Endothelial cell (in vitro differentiated cells): ENCODE measurements around the gene CPA5. TPM values are rescaled to one million over a fixed set of nuclear protein-coding genes. Genes with fewer than 3 reads are reported as not detected.

Experiments
- DNase-seq: peaks from one replicate; pipeline ENCODE4 v3.0.0; 2021; ENCODE audit warnings: low spot score
- H3K27ac Mint-ChIP-seq: one replicate; pipeline ENCODE4 v1.8.0; 2021; ENCODE audit warnings: mixed read lengths, inconsistent platforms; ENCODE audit not compliant: unreplicated experiment
- H3K27me3 Mint-ChIP-seq: one replicate; pipeline ENCODE4 v1.8.0; 2021; ENCODE audit warnings: mild to moderate bottlenecking, moderate library complexity, mixed read lengths, inconsistent platforms; ENCODE audit not compliant: unreplicated experiment
- H3K36me3 Mint-ChIP-seq: one replicate; pipeline ENCODE4 v1.8.0; 2021; ENCODE audit warnings: mild to moderate bottlenecking, low read depth, mixed read lengths, inconsistent platforms; ENCODE audit not compliant: unreplicated experiment
- H3K4me1 Mint-ChIP-seq: one replicate; pipeline ENCODE4 v1.8.0; 2021; ENCODE audit warnings: mild to moderate bottlenecking, mixed read lengths, inconsistent platforms; ENCODE audit not compliant: unreplicated experiment
- H3K4me3 Mint-ChIP-seq: one replicate; pipeline ENCODE4 v1.8.0; 2021; ENCODE audit warnings: mild to moderate bottlenecking, mixed read lengths, inconsistent platforms; ENCODE audit not compliant: unreplicated experiment
- H3K9me3 Mint-ChIP-seq: one replicate; pipeline ENCODE4 v1.8.0; 2021; ENCODE audit warnings: mixed read lengths, inconsistent platforms; ENCODE audit not compliant: unreplicated experiment
- CTCF ChIP-seq: fragments of 200-600 bp; sonication (generic); IDR thresholded peaks from one replicate; pipeline ENCODE4 v1.5.0; 2021; ENCODE audit warnings: antibody characterized with exemption; ENCODE audit not compliant: unreplicated experiment
- total RNA-seq: library from RNA; stranded (reverse); fragmentation: NEBNext Ultra II Directional; extraction: Animal tissue kit (Norgen Biotek cat#: 25700); gene quantifications from one replicate; pipeline ENCODE4 v1.2.1, GENCODE V29; 2021; ENCODE audit not compliant: unreplicated experiment

CPA5 gene
- total RNA-seq, 1 donor from 2014 or later, result not detected

- no peaks in the 10 kb centered on the region for H3K27me3 Mint-ChIP-seq
- TF ChIP-seq CTCF, result no peak
- DNase-seq, result no peak
- no peak overlapping the region for H3K4me3 Mint-ChIP-seq
- no peak overlapping the region for H3K27ac Mint-ChIP-seq
- H3K9me3 Mint-ChIP-seq, result no peaks in the 10 kb centered on the region
- H3K36me3 Mint-ChIP-seq, result peaks cover 3% of the 10 kb centered on the region
- H3K4me1 Mint-ChIP-seq, result no peaks in the 10 kb centered on the region
Observed at GRCh38 chr7:130341882-130342281, 2.7 kb upstream of the CPA5 start.

- Mint-ChIP-seq H3K4me3 (no peak overlapping the region), H3K4me1 (no peaks in the 10 kb centered on the region), H3K27me3 (peaks cover 3% of the 10 kb centered on the region), H3K27ac (no peak overlapping the region), H3K9me3 (no peaks in the 10 kb centered on the region), H3K36me3 (peaks cover 3% of the 10 kb centered on the region)
- DNase-seq, result no peak
- TF ChIP-seq CTCF, result no peak
Observed at GRCh38 chr7:130342701-130343380, 1.8 kb upstream of the CPA5 start.

GRCh38 chr7:130345136-130345535 is 520 bp downstream of the CPA5 start:
- peaks cover 9% of the 10 kb centered on the region for H3K27me3 Mint-ChIP-seq
- peaks cover 3% of the 10 kb centered on the region for H3K36me3 Mint-ChIP-seq
- DNase-seq, result no peak
- no peak overlapping the region for H3K27ac Mint-ChIP-seq
- H3K4me1 Mint-ChIP-seq, result peaks cover 3% of the 10 kb centered on the region
- no peak overlapping the region for H3K4me3 Mint-ChIP-seq
- no peaks in the 10 kb centered on the region for H3K9me3 Mint-ChIP-seq
- TF ChIP-seq CTCF, result no peak

- H3K4me1 Mint-ChIP-seq, result peaks cover 7% of the 10 kb centered on the region
- no peaks in the 10 kb centered on the region for H3K9me3 Mint-ChIP-seq
- peaks cover 9% of the 10 kb centered on the region for H3K27me3 Mint-ChIP-seq
- peaks cover 3% of the 10 kb centered on the region for H3K36me3 Mint-ChIP-seq
- TF ChIP-seq CTCF, result no peak
- no peak overlapping the region for H3K27ac Mint-ChIP-seq
- DNase-seq, result no peak
- H3K4me3 Mint-ChIP-seq, result no peak overlapping the region
Observed at GRCh38 chr7:130345725-130346124, 1.1 kb downstream of the CPA5 start.

DNA sequence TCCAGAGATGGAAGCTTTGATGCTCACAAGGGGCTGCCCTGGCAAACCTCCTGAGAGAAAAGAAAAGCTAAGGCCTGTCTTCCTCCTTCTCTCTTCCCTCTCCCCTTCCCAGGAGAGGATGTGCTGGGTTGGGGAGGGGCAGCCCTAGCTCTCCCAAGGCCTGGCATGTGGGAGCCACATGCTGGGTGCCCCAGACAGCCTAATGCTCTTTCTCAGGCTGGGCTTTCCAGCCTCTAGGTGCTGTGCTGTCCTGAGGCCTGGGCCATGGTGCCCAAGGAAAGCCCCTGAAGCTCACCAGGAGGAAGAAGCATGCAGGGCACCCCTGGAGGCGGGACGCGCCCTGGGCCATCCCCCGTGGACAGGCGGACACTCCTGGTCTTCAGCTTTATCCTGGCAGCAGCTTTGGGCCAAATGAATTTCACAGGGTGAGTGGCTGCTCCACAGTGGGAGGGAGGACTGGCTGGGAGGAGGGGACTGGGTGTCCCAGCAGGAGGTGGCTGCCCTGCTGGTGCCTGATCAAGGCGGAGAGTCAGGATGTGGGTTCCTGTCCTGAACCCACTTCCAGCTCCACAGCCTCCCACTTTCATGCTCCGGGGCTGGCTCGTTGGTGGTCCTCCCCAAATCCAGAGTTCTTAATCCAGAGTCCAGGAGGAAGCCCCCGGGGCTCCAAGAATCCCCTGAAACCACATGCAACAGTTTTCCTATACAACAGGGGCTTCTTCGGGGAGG is 1.7 kb downstream of the CPA5 start:
- DNase-seq, result no peak
- H3K4me1 Mint-ChIP-seq, result peaks cover 13% of the 10 kb centered on the region
- H3K4me3 Mint-ChIP-seq, result no peak overlapping the region
- H3K9me3 Mint-ChIP-seq, result no peaks in the 10 kb centered on the region
- no peak overlapping the region for H3K27ac Mint-ChIP-seq
- TF ChIP-seq CTCF, result no peak
- peaks cover 3% of the 10 kb centered on the region for H3K36me3 Mint-ChIP-seq
- H3K27me3 Mint-ChIP-seq, result peaks cover 9% of the 10 kb centered on the region
